Body of pancreas (tissue), 4 donors: Measurements from ENCODE around the gene SGSH.

Source experiments
- CTCF ChIP-seq, 7 experiments: fragments of 450-650 bp in 4 of 7; fragments of 200-600 bp in 3 of 7; sonication (generic) in 3 of 7; IDR thresholded peaks; one replicate each; pipeline ENCODE4 v1.5.1; 2016 to 2019; ENCODE audit warnings: antibody characterized with exemption in 7 of 7
- POLR2A ChIP-seq, 3 donors: fragments of 450-650 bp; IDR thresholded peaks; one replicate each; pipeline ENCODE4 v1.6.1; 2016; ENCODE audit warnings: antibody characterized with exemption in 3 of 3, mild to moderate bottlenecking in 2 of 3

GRCh38 chr17:80232438-80232837 is 12.3 kb upstream of the SGSH start:
- TF ChIP-seq CTCF (IDR thresholded peaks at IDR 0.05) (no peak), POLR2A (IDR thresholded peaks at IDR 0.05) (no peak)
